H1 (cell line): ENCODE results near the gene OR4S1. TPM values are rescaled to one million over a fixed set of nuclear protein-coding genes. Genes with fewer than 3 reads are reported as not detected.

Source experiments
- CTCF ChIA-PET: fragments of 300-600 bp; sonication (Branson Sonifier 250); formaldehyde crosslinking; loops from one replicate; lab custom pipeline; 2021; ENCODE audit not compliant: partially characterized antibody; lab: Charles Lee
- POLR2A ChIA-PET: fragments of 300-600 bp; sonication (Branson Sonifier 250); formaldehyde crosslinking; loops from one replicate; lab custom pipeline; 2021; ENCODE audit warnings: inconsistent platforms; ENCODE audit not compliant: partially characterized antibody; lab: Charles Lee
- DNase-seq, 2 experiments: peaks; one replicate each; pipeline versions ENCODE4 v3.0.0 to v3.0.0-alpha.2; 2010 to 2022; ENCODE audit warnings: low spot score in 2 of 2, low read depth in 1 of 2, mixed read lengths in 1 of 2
- FAIRE-seq: peaks from 2 replicates; lab custom pipeline; 2011; peaks lifted over from hg19 to GRCh38; lab: Jason Lieb, UNC
- H2AFZ ChIP-seq: 2 replicates; pipeline ENCODE4 v1.8.1; 2012; ENCODE audit warnings: low read length, inconsistent platforms
- H2AK5ac ChIP-seq: 2 replicates; pipeline ENCODE4 v1.6.1; 2013; ENCODE audit warnings: low read depth, low read length
- H2BK120ac ChIP-seq: replicated peaks from 2 replicates; pipeline ENCODE3; 2013; ENCODE audit warnings: low read depth, low read length, inconsistent platforms
- H2BK12ac ChIP-seq: 2 replicates; pipeline ENCODE4 v1.6.1; 2013; ENCODE audit warnings: low read depth, low read length
- H2BK15ac ChIP-seq: 2 replicates; pipeline ENCODE4 v1.6.1; 2013; ENCODE audit warnings: low read length
- H2BK20ac ChIP-seq: 2 replicates; pipeline ENCODE4 v1.6.1; 2013; ENCODE audit warnings: low read length
- H2BK5ac ChIP-seq: 2 replicates; pipeline ENCODE4 v1.6.1; 2013; ENCODE audit warnings: low read depth, low read length
- H3K14ac ChIP-seq: 2 replicates; pipeline ENCODE4 v1.6.1; 2013; ENCODE audit warnings: inconsistent platforms; ENCODE audit not compliant: insufficient read length
- H3K18ac ChIP-seq: 2 replicates; pipeline ENCODE4 v1.6.1; 2013; ENCODE audit warnings: low read length; ENCODE audit errors: extremely low read depth
- H3K23ac ChIP-seq: 2 replicates; pipeline ENCODE4 v1.6.1; 2013; ENCODE audit warnings: inconsistent platforms; ENCODE audit not compliant: insufficient read length
- H3K23me2 ChIP-seq: 2 replicates; pipeline ENCODE4 v1.6.1; 2013; ENCODE audit warnings: low read depth, low read length
- H3K27ac ChIP-seq: 2 replicates; pipeline ENCODE4 v1.6.1; 2011; ENCODE audit warnings: low read depth, low read length, inconsistent platforms
- H3K27me3 ChIP-seq, 4 experiments: replicated peaks in 1 of 4; 1 replicate in 1 of 4; 2 replicates in 3 of 4; pipeline versions ENCODE4 v1.6.1 to v1.8.1; 2011 to 2013; ENCODE audit warnings: low read length in 3 of 4, mild to moderate bottlenecking in 3 of 4, inconsistent platforms in 2 of 4, mixed read lengths in 2 of 4, moderate library complexity in 1 of 4; ENCODE audit not compliant: control insufficient read depth in 3 of 4, insufficient read depth in 3 of 4; ENCODE audit errors: extremely low read depth in 1 of 4
- H3K36me3 ChIP-seq, 4 experiments: 2 replicates each; pipeline versions ENCODE4 v1.6.1 to v1.8.1; 2011 to 2013; ENCODE audit warnings: mild to moderate bottlenecking in 4 of 4, low read length in 3 of 4, moderate library complexity in 2 of 4, control low read depth in 1 of 4, inconsistent platforms in 1 of 4; ENCODE audit not compliant: insufficient read depth in 4 of 4, control insufficient read depth in 2 of 4
- H3K4ac ChIP-seq: replicated peaks from 2 replicates; pipeline ENCODE3; 2013; ENCODE audit warnings: low read length, low read depth, mixed read lengths, inconsistent platforms; ENCODE audit not compliant: insufficient read length
- H3K4me1 ChIP-seq, 4 experiments: replicated peaks in 1 of 4; 1 replicate in 1 of 4; 2 replicates in 3 of 4; pipeline versions ENCODE4 v1.6.1 to v1.8.1; 2011 to 2013; ENCODE audit warnings: low read length in 3 of 4, inconsistent platforms in 2 of 4, mixed read lengths in 1 of 4; ENCODE audit not compliant: insufficient read depth in 4 of 4, control insufficient read depth in 3 of 4
- H3K4me2 ChIP-seq, 2 experiments: 2 replicates each; pipeline versions ENCODE4 v1.6.1 to v1.8.1; 2011 to 2013; ENCODE audit warnings: low read depth in 2 of 2, low read length in 2 of 2, control low read depth in 1 of 2, inconsistent platforms in 1 of 2, mild to moderate bottlenecking in 1 of 2; ENCODE audit not compliant: insufficient read depth in 1 of 2
- H3K4me3 ChIP-seq, 4 experiments: fragments of 200-600, 300-600 bp in 1 of 4; sonication (generic), shearing (Covaris generic), sonication (Bioruptor Twin) in 1 of 4; 2 replicates each; pipeline versions ENCODE4 v1.5.1 to v1.8.1; 2011 to 2016; ENCODE audit warnings: low read length in 4 of 4, low read depth in 3 of 4, control low read depth in 2 of 4, inconsistent platforms in 2 of 4, mild to moderate bottlenecking in 2 of 4, mixed read lengths in 1 of 4, moderate library complexity in 1 of 4; ENCODE audit not compliant: insufficient read depth in 2 of 4; ENCODE audit errors: extremely low read depth in 1 of 4
- H3K56ac ChIP-seq: replicated peaks from 2 replicates; pipeline ENCODE3; 2013; ENCODE audit warnings: low read depth, mild to moderate bottlenecking, mixed read lengths, low read length, inconsistent platforms; ENCODE audit not compliant: insufficient read length
- H3K79me1 ChIP-seq: 2 replicates; pipeline ENCODE4 v1.6.1; 2013; ENCODE audit warnings: low read depth, low read length, control low read depth
- H3K79me2 ChIP-seq, 2 experiments: 2 replicates each; pipeline versions ENCODE4 v1.6.1 to v1.8.1; 2012 to 2013; ENCODE audit warnings: low read length in 2 of 2, mild to moderate bottlenecking in 2 of 2, inconsistent platforms in 1 of 2; ENCODE audit not compliant: insufficient read depth in 2 of 2, control insufficient read depth in 1 of 2
- H3K9ac ChIP-seq, 4 experiments: replicated peaks in 1 of 4; 1 replicate in 1 of 4; 2 replicates in 3 of 4; pipeline versions ENCODE4 v1.6.1 to v1.8.1; 2011 to 2013; ENCODE audit warnings: low read depth in 3 of 4, low read length in 3 of 4, control low read depth in 2 of 4, mild to moderate bottlenecking in 2 of 4, moderate library complexity in 2 of 4, inconsistent platforms in 1 of 4; ENCODE audit errors: extremely low read depth in 1 of 4
- H3K9me3 ChIP-seq, 2 experiments: 2 replicates each; pipeline versions ENCODE4 v1.6.1 to v1.8.1; 2012 to 2013; ENCODE audit warnings: mild to moderate bottlenecking in 2 of 2, moderate library complexity in 2 of 2, control low read depth in 1 of 2, inconsistent platforms in 1 of 2, low read depth in 1 of 2, low read length in 1 of 2, mixed read lengths in 1 of 2; ENCODE audit not compliant: insufficient read depth in 2 of 2
- H4K20me1 ChIP-seq, 2 experiments: replicated peaks in 1 of 2; 2 replicates each; pipeline versions ENCODE3 to v1.8.1; 2011 to 2013; ENCODE audit warnings: inconsistent platforms in 2 of 2, low read length in 2 of 2, mild to moderate bottlenecking in 1 of 2; ENCODE audit not compliant: insufficient read depth in 2 of 2, control insufficient read depth in 1 of 2
- H4K5ac ChIP-seq: 2 replicates; pipeline ENCODE4 v1.6.1; 2013; ENCODE audit warnings: low read length, low read depth, mixed read lengths, inconsistent platforms; ENCODE audit not compliant: insufficient read length
- H4K8ac ChIP-seq: 2 replicates; pipeline ENCODE4 v1.8.0; 2013; ENCODE audit warnings: mild to moderate bottlenecking, moderate library complexity, low read length, inconsistent platforms; ENCODE audit not compliant: insufficient read depth; ENCODE audit errors: extremely low read depth
- H4K91ac ChIP-seq: replicated peaks from 2 replicates; pipeline ENCODE3; 2013; ENCODE audit warnings: low read length, mixed read lengths, inconsistent platforms; ENCODE audit not compliant: insufficient read length
- CHD1 ChIP-seq: IDR thresholded peaks from 2 replicates; pipeline ENCODE4 v1.6.1; 2012; ENCODE audit warnings: low read depth, low read length, improper control_type of control experiment
- GABPA ChIP-seq: IDR thresholded peaks from 2 replicates; pipeline ENCODE4 v1.6.1; 2011; ENCODE audit warnings: mild to moderate bottlenecking, low read length, moderate library complexity, borderline replicate concordance; ENCODE audit not compliant: insufficient read depth
- GTF2F1 ChIP-seq: IDR thresholded peaks from 2 replicates; pipeline ENCODE4 v1.6.1; 2012; ENCODE audit warnings: low read depth, low read length, improper control_type of control experiment, borderline replicate concordance
- SIRT6 ChIP-seq: IDR thresholded peaks from one replicate; pipeline ENCODE4 v1.7.1; 2012; ENCODE audit warnings: low read length, inconsistent platforms
- SRF ChIP-seq: IDR thresholded peaks from 2 replicates; pipeline ENCODE4 v1.6.1; 2011; ENCODE audit warnings: mild to moderate bottlenecking, low read depth, low read length, moderate library complexity
- SUZ12 ChIP-seq: fragments of 200-600 bp; sonication (generic); IDR thresholded peaks from 2 replicates; pipeline ENCODE4 v1.6.1; 2012; ENCODE audit warnings: mild to moderate bottlenecking, inconsistent platforms, low read length, moderate library complexity, mixed read lengths
- WGBS, 2 experiments: shearing (Covaris generic) in 1 of 2; methylation state at CpG; one replicate each; pipeline versions ENCODE4 v1.1.6 to v1.1.7; 2013 to 2015; ENCODE audit warnings: low lambda C conversion rate in 2 of 2, mixed read lengths in 2 of 2, inconsistent platforms in 1 of 2, low coverage in 1 of 2, missing lambda C conversion rate in 1 of 2; ENCODE audit not compliant: insufficient replicate concordance in 2 of 2, insufficient coverage in 1 of 2, insufficient read length in 1 of 2; ENCODE audit errors: extremely low coverage in 1 of 2, missing lambda C conversion rate in 1 of 2; 5-methylcytosine and 5-hydroxymethylcytosine counted together
- polyA plus RNA-seq, 7 experiments: library from polyadenylated mRNA; depleted of rRNA in 3 of 7; stranded (reverse) in 5 of 7; unstranded in 2 of 7; fragments of >200 nt in 5 of 7; fragments of 200-250 nt in 2 of 7; gene quantifications; 1 replicate in 5 of 7; 2 replicates in 1 of 7; 4 replicates in 1 of 7; pipeline versions ENCODE4 v1.2.1 to v1.2.3, GENCODE V29; 2011 to 2013; ENCODE audit warnings: missing spikeins in 2 of 7, mixed read lengths in 2 of 7
- total RNA-seq: library from RNA; stranded (reverse); fragmentation: NEBNext Ultra II Directional; extraction: Animal tissue kit (Norgen Biotek cat#: 25700); gene quantifications from 2 replicates; pipeline ENCODE4 v1.2.1, GENCODE V29; 2021

OR4S1 gene
- total and polyA plus RNA-seq, 2 of the 8 experiments (the other 6 are each of a cell fraction or from before 2014, with no cell fraction given): not detected

DNA sequence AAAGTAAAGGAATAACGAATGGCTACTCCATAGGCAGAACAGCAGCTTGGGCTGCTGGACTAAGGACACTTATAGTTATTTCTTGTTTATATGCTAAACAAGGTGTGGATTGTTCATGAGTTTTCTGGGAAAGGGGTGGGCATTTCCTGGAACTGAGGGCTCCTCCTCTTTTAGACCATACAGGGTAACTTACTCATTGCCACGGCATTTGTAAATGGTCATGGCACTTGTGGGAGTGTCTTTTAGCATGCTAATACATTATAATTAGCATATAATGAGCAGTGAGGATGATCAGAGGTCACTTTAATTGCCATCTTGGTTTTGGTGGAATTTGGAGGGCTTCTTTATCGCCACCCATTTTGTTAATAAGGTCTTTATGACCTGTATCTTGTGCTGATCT, 35.4 kb upstream of the OR4S1 start:
- Histone ChIP-seq H2BK120ac (no peak overlapping the region), H3K79me1 (no peaks in the 10 kb centered on the region), H3K4ac (no peak overlapping the region), H3K4me2 (no peak overlapping the region), H3K9me3 (peaks cover 38 to 49% of the 10 kb centered on the region in 2 experiments), H2AFZ (no peak overlapping the region), H4K8ac (no peak overlapping the region), H3K14ac (no peak overlapping the region), H2BK5ac (no peak overlapping the region), H3K23ac (no peak overlapping the region), H3K9ac (no peak overlapping the region), H4K91ac (no peak overlapping the region), H3K23me2 (no peaks in the 10 kb centered on the region), H3K79me2 (no peaks in the 10 kb centered on the region), H2AK5ac (no peak overlapping the region), H3K4me3 (no peak overlapping the region), H4K5ac (no peak overlapping the region), H2BK15ac (no peak overlapping the region), H3K56ac (no peak overlapping the region), H3K18ac (no peak overlapping the region), H3K27ac (no peak overlapping the region), H3K36me3 (no peaks in the 10 kb centered on the region; a peak in 1 of 8 replicates), H4K20me1 (no peaks in the 10 kb centered on the region), H3K4me1 (no peaks in the 10 kb centered on the region), H2BK12ac (no peak overlapping the region), H3K27me3 (peaks cover 0 to 1% (median 0%) of the 10 kb centered on the region in 4 experiments; a peak in 1 of 7 replicates), H2BK20ac (no peak overlapping the region)
- DNase-seq: no peak
- TF ChIP-seq SRF (no peak), GTF2F1 (no peak), GABPA (no peak), SUZ12 (no peak), CHD1 (no peak), SIRT6 (no peak)
- WGBS, 2 experiments: 70% methylated on average over 3 of the region's 3 CpGs; no CpG with 5 or more reads in 1 of the 2 experiments
- ChIA-PET POLR2A (no interaction called here), CTCF (no interaction called here)
- FAIRE-seq: no peak
